ENCODE measurements around the gene ERCC4. TPM values are rescaled to one million over a fixed set of nuclear protein-coding genes. Genes with fewer than 3 reads are reported as not detected.

The ERCC4 gene
- total and polyA plus RNA-seq, 2 of the 8 experiments (the other 6 are each of a cell fraction or from before 2014, with no cell fraction given) = 1.6 to 13.2 TPM

GRCh38 chr16:13883276-13883675 lies 36.7 kb upstream of the ERCC4 start (continued):
- no peak for TF ChIP-seq NRF1 (IDR thresholded peaks at IDR 0.05; ENCODE audit: low read depth, low read length)
- no peak for TF ChIP-seq RNF2 (IDR thresholded peaks at IDR 0.05; ENCODE audit: borderline replicate concordance, low read depth, low read length, missing control alignments, poor library complexity, severe bottlenecking)
- TF ChIP-seq TEAD4 (IDR thresholded peaks at IDR 0.05; ENCODE audit: low read depth, low read length) = no peak
- TF ChIP-seq RFX5 (IDR thresholded peaks at IDR 0.05; ENCODE audit: borderline replicate concordance, low read depth, low read length) = no peak
- TF ChIP-seq POU5F1 (IDR thresholded peaks at IDR 0.05; ENCODE audit: low read depth, low read length) = no peak
- no peak for TF ChIP-seq SRF (IDR thresholded peaks at IDR 0.05; ENCODE audit: low read depth, low read length)
- no peak for TF ChIP-seq SUZ12 (IDR thresholded peaks at IDR 0.05; ENCODE audit: low read length)
